ENCODE data around the gene ALDH5A1.

ALDH5A1 gene

DNA sequence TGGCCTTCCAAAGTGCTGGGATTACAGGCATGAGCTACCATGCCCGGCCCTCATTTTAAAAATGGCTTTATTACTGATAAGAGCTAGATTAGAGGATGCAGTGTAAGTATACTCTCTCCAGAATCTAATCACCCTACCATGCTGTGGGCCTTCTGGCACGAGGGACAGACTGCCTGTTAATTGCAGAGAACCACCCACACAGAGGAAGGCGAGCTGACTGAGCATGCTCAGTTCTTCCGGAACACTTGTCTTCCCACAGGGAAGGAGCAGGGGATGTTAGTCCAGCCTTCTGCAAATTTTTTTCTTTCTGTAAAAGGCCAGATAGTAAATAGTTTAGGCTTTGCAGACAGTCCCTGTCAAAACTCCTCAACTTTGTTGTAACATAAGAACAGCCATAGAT is 48.9 kb downstream of the ALDH5A1 start:
- TF ChIP-seq, protein P1, sequence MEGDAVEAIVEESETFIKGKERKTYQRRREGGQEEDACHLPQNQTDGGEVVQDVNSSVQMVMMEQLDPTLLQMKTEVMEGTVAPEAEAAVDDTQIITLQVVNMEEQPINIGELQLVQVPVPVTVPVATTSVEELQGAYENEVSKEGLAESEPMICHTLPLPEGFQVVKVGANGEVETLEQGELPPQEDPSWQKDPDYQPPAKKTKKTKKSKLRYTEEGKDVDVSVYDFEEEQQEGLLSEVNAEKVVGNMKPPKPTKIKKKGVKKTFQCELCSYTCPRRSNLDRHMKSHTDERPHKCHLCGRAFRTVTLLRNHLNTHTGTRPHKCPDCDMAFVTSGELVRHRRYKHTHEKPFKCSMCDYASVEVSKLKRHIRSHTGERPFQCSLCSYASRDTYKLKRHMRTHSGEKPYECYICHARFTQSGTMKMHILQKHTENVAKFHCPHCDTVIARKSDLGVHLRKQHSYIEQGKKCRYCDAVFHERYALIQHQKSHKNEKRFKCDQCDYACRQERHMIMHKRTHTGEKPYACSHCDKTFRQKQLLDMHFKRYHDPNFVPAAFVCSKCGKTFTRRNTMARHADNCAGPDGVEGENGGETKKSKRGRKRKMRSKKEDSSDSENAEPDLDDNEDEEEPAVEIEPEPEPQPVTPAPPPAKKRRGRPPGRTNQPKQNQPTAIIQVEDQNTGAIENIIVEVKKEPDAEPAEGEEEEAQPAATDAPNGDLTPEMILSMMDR (conservative IDR thresholded peaks at IDR 0.05), result no peak

DNA sequence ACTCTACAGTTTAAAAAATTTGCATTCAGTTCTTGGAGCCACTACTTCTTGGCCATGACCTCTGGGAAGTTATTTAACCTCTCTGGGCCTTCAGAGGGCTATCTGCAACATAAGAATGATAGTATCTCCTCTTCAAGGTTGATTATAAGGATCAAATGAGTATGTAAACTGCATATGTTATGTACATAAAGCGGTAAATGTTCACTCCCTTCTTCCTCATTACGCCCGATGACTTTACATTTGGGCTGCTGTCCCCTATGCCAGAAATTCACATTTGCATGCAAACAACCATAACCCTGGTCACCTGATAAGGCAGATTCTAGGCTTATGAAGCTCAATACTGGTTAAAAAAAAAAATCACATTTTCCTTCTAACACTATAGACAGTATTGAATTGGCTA is 50.4 kb downstream of the ALDH5A1 start:
- TF ChIP-seq, protein P1 (conservative IDR thresholded peaks at IDR 0.05), result no peak
- H3K27ac ChIP-seq, result no peak overlapping the region

More for the DNA sequence above, 48.9 kb downstream of the ALDH5A1 start:
- H3K27ac ChIP-seq, result no peak overlapping the region

DNA sequence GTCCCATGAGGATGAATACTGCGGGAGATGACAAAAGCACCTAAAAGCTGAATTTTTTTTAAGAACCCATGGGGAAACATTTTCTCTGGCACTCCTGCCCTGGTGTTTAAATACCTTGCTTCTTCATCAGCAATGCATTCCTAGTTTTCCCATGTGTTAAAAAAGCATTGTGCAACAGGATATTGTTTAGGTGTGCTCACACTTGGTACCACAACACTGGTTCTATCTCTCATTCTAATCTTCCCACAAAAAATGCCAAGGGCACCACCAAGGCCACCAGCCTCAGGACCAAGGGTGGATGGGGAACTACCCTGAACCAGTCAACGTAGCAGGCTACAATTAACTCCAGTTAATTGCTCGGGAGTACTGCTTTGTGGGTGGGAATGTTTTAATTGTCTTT is 50.9 kb downstream of the ALDH5A1 start:
- H3K27ac ChIP-seq, result no peak overlapping the region
- TF ChIP-seq, protein P1 (conservative IDR thresholded peaks at IDR 0.05), result no peak

DNA sequence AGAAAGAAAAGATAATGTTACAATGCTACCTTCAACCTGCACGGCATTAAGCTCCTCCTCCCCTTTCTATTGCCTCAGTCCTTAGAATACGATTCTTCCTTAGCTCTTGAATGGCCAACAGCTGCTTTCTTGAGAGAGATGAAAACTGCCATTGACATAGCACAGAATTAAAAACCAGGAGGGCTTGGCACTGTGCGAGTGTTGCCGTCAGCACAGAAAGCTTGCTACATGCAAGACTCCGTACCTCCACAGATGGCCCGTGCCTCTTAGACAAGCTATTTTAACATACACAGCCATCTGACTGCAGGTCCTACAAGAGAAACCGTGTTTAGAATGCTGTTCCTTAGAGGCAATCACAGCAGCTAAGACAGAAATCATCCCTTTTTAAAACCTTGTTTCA is 51.7 kb downstream of the ALDH5A1 start:
- no peak overlapping the region for H3K27ac ChIP-seq
- TF ChIP-seq, protein P1 (conservative IDR thresholded peaks at IDR 0.05), result no peak

DNA sequence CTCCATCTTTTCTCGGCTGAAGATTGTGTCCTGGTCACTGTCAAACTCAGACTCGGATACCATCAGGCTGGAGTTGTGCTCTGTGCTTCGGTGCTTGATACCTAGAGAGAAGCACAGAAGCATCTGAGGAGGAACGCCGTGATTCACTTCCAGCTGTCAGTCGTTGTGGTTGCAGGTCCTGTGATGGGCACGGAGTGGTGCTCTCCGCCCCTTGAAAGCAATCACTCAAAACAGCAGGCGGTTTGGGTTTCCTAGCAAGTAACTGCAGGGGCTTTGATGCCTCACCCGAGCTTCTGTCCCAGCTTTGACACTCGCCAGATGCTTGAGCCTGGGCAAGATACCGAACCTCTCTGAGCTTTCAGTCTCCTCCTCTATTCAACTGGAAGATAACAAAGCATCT is 52.5 kb downstream of the ALDH5A1 start:
- no peak overlapping the region for H3K27ac ChIP-seq
- TF ChIP-seq, protein P1 (conservative IDR thresholded peaks at IDR 0.05), result no peak

DNA sequence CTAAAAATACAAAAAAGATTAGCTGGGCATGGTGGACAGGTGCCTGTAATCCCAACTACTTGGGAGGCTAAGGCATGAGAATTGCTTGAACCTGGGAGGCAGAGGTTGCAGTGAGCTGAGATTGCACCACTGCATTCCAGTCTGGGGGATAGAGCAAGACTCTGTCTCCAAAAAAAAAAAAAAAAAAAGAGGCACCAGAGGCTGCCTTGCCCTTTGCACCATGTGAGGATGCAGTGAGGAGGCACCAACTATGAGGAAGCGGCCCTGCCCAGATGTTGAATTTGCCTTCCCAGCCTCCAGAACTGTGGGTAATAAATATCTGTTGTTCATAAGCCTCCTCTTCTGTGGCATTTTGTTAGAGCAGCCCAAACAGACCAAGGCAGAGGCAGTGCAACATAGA is 54.4 kb downstream of the ALDH5A1 start:
- TF ChIP-seq, protein P1 (conservative IDR thresholded peaks at IDR 0.05), result no peak
- H3K27ac ChIP-seq, result no peak overlapping the region

DNA sequence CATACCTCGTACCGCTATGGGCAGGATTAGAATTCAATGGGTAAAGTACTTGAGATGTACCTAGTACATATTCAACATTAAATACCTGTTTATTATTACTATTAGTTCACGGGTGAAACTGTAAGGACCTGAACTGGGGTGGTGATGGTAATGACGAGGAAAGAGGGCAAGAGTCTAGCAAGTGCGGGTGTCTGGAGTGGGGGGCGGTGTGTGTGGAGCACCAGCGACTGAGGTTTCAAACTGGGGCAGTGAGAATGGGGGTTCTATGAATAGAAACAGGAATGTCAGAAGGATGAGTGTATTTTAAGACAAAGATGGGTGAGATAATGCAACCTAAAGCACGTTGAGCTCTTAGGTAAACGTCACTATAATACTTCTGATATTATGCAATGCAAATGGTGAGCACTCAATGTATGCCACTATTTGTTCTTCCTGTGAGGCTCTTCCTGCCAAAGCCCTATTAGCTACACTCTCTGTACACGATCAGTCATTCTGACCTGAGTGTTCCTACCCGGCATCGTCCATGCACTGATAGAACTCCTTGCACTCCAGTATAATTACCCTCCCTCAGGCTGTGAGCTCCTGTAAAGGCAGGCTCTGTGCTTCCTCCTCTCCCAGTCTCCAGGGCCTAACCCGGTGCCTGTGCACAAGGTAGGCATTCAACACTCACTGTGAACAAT is 55.0 kb downstream of the ALDH5A1 start:
- TF ChIP-seq, protein P1 (conservative IDR thresholded peaks at IDR 0.05), result no peak
- no peak overlapping the region for H3K27ac ChIP-seq

Data from VCaP (cell line).